Measurements from ENCODE around the gene SAMD14. TPM values are rescaled to one million over a fixed set of nuclear protein-coding genes. Genes with fewer than 3 reads are reported as not detected.

Gene SAMD14
- total RNA-seq, 4 donors from 2014 or later: 0.39 TPM; not detected in 3

DNA sequence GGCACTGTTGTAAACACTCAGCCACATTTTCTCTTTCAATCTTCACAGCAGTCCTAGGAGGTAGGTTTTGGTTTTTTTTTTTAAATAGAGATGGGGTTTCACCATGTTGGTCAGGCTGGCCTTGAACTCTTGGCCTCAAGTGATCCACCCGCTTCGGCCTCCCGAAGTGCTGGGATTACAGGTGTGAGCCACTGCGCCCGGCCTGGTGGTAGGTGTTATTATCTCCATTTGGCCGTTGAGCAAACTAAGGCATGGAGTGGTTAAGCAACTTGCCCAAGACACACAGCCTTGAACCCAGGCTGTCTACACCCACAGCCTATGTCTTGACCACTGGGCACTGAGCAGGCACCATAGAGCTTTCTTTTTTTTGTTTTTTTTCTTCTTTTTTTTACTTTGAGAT lies 44.5 kb upstream of the SAMD14 start:
- intact Hi-C loops (cut with DNase I; ENCODE audit: low total_unique reads): no loop called here
- H3K4me3 ChIP-seq (ENCODE audit: low read depth, poor library complexity, severe bottlenecking): no peak overlapping the region
- WGBS, 2 donors: 77 to 79% methylated on average over 6 of the region's 6 CpGs
- DNase-seq (ENCODE audit: low spot score in 2 of 2): no peak
- no peak for TF ChIP-seq POLR2A (IDR thresholded peaks at IDR 0.05)
- TF ChIP-seq, protein P1, sequence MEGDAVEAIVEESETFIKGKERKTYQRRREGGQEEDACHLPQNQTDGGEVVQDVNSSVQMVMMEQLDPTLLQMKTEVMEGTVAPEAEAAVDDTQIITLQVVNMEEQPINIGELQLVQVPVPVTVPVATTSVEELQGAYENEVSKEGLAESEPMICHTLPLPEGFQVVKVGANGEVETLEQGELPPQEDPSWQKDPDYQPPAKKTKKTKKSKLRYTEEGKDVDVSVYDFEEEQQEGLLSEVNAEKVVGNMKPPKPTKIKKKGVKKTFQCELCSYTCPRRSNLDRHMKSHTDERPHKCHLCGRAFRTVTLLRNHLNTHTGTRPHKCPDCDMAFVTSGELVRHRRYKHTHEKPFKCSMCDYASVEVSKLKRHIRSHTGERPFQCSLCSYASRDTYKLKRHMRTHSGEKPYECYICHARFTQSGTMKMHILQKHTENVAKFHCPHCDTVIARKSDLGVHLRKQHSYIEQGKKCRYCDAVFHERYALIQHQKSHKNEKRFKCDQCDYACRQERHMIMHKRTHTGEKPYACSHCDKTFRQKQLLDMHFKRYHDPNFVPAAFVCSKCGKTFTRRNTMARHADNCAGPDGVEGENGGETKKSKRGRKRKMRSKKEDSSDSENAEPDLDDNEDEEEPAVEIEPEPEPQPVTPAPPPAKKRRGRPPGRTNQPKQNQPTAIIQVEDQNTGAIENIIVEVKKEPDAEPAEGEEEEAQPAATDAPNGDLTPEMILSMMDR (IDR thresholded peaks at IDR 0.05): no peak

- no peak for DNase-seq (ENCODE audit: low spot score in 2 of 2)
- TF ChIP-seq, protein P1 (IDR thresholded peaks at IDR 0.05): no peak
- TF ChIP-seq POLR2A (IDR thresholded peaks at IDR 0.05): no peak
- intact Hi-C loops (cut with DNase I; ENCODE audit: low total_unique reads): no loop called here
These were observed 43.5 kb upstream of the SAMD14 start for GRCh38 chr17:50173335-50173941.

DNA sequence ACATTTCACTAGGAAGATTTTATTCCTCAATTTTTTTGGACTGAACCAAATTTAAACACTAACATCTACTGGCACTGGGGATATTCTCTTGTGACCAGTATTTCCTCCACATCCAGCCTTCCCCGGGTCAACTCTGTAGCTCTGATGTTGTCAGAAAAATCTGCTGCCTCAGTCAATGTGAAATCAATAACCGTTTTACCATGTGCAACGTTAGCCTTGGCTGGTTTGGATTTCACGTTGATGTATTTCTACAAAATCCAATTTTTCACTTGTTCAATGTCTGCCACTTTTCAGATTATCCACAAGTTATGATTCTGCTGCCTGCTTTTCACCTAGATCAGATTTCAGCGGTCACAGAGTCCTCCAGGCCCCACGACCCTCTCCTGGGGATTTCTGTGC lies 43.0 kb upstream of the SAMD14 start:
- 60% methylated on average over 6 of the region's 6 CpGs for WGBS, 2 donors
- H3K4me3 ChIP-seq (ENCODE audit: low read depth, poor library complexity, severe bottlenecking): no peak overlapping the region
- intact Hi-C loops (cut with DNase I; ENCODE audit: low total_unique reads): no loop called here
- no peak for DNase-seq (ENCODE audit: low spot score in 2 of 2)
- no peak for TF ChIP-seq POLR2A (IDR thresholded peaks at IDR 0.05)
- TF ChIP-seq, protein P1 (IDR thresholded peaks at IDR 0.05): no peak

More at GRCh38 chr17:50173335-50173941, 43.5 kb upstream of the SAMD14 start:
- H3K4me3 ChIP-seq (ENCODE audit: low read depth, poor library complexity, severe bottlenecking): no peak overlapping the region
- 49 to 53% methylated on average over 10 of the region's 10 CpGs for WGBS, 2 donors

DNA sequence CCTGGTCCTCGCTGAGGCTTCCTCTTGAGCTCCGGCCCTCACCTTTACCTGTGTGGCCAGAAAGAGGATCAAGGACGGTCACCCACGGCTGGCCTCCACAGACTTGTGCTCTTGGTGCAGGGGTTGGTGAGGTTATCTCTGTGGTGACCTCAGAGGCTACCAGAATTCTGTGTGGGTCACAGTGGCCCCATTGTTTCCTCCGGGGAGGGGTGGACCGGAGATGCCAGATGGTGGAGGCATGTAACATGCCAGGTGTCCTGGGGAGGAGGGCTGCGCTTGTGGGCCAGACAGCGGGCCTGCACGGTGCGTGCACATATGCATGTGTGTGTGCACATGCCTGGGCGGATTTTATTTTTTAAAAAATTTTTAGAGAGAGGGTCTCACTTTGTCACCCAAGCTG lies 42.2 kb upstream of the SAMD14 start:
- intact Hi-C loops (cut with DNase I; ENCODE audit: low total_unique reads): no loop called here
- whole genome bisulfite sequencing, 2 donors: 93 to 95% methylated on average over 11 of the region's 11 CpGs
- TF ChIP-seq, protein P1 (IDR thresholded peaks at IDR 0.05): no peak
- TF ChIP-seq POLR2A (IDR thresholded peaks at IDR 0.05): no peak
- no peak overlapping the region for H3K4me3 ChIP-seq (ENCODE audit: low read depth, poor library complexity, severe bottlenecking)
- no peak for DNase-seq (ENCODE audit: low spot score in 2 of 2)

DNA sequence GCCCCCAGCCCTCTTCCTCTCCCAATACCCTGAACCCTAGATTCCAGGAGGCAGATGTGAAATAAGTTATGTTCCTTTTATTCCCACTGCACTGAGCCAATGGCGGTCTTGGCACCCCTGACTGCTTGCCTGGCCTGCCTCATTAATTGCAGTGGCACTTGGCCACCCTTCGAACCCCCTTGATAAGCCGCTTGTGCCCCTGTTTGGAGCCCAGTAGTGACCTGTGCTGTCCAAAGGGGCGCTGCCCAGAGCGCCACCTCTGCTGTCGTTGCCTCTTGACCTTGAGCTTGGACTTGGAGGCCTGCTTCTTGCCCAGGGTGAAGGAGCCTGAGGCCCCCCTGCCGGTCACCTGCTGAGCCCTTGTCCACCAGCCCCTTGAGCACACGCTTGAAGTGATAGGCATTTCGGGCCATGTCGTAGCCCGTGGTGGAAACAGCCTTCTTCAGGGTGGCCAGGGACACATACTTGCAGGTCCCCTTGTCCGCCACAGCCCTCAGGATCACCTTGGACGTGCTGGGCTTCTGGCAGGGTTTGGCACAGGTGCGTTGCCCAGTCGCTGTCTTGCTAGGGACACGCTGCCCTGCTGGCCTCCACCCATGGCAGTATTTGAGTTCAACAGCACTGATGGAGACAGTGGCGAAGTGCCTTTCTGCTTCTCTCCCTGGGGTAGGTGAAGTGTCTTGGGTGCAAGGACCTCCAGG lies 41.6 kb upstream of the SAMD14 start:
- no peak for TF ChIP-seq POLR2A (IDR thresholded peaks at IDR 0.05)
- TF ChIP-seq, protein P1 (IDR thresholded peaks at IDR 0.05): no peak
- intact Hi-C loops (cut with DNase I; ENCODE audit: low total_unique reads): no loop called here
- WGBS, 2 donors: 93 to 95% methylated on average over 12 to 17 of the region's 17 CpGs
- H3K4me3 ChIP-seq (ENCODE audit: low read depth, poor library complexity, severe bottlenecking): no peak overlapping the region
- no peak for DNase-seq (ENCODE audit: low spot score in 2 of 2)

Data from lower leg skin (tissue), 4 donors.